Activated CD8-positive, alpha-beta T cell treated with anti-CD3 and anti-CD28 coated beads for 36 hours (primary cell): ENCODE data around the gene CLHC1. TPM values are rescaled to one million over a fixed set of nuclear protein-coding genes. Genes with fewer than 3 reads are reported as not detected.

ENCODE experiments used
- ATAC-seq: fragments of 200-7000 bp; cut with Tn5 transposase; one replicate; pipeline ENCODE4 v1.10.0; 2021; ENCODE audit warnings: mild to moderate bottlenecking, moderate library complexity
- CTCF ChIA-PET: fragments of 350-600 bp; sonication (Branson Sonifier 250); formaldehyde crosslinking; loops from one replicate; lab custom pipeline; 2021; ENCODE audit warnings: antibody characterized with exemption; lab: Charles Lee
- POLR2A ChIA-PET: fragments of 350-600 bp; sonication (Branson Sonifier 250); formaldehyde crosslinking; loops from one replicate; lab custom pipeline; 2021; ENCODE audit warnings: antibody characterized with exemption; lab: Charles Lee
- DNase-seq: peaks from one replicate; pipeline ENCODE4 v3.0.0-alpha.2; 2020
- H3K27ac Mint-ChIP-seq: one replicate; pipeline ENCODE4 v1.8.0; 2021; ENCODE audit warnings: mild to moderate bottlenecking, mixed read lengths
- H3K27me3 Mint-ChIP-seq: one replicate; pipeline ENCODE4 v1.8.0; 2021; ENCODE audit warnings: mixed read lengths
- H3K36me3 Mint-ChIP-seq: one replicate; pipeline ENCODE4 v1.8.0; 2021; ENCODE audit warnings: low read depth, mixed read lengths
- H3K4me1 Mint-ChIP-seq: one replicate; pipeline ENCODE4 v1.8.0; 2021; ENCODE audit warnings: low read depth, mixed read lengths
- H3K4me3 Mint-ChIP-seq: one replicate; pipeline ENCODE4 v1.8.0; 2021; ENCODE audit warnings: mild to moderate bottlenecking, moderate library complexity, mixed read lengths
- H3K9me3 Mint-ChIP-seq: one replicate; pipeline ENCODE4 v1.8.0; 2021; ENCODE audit warnings: mixed read lengths
- intact Hi-C: fragments of 100-400 bp; cut with micrococcal nuclease; formaldehyde crosslinking; loops from one replicate; pipeline ENCODE4 v1.10.0; 2022
- total RNA-seq, 2 experiments: library from RNA; stranded (reverse); gene quantifications; one replicate each; pipeline ENCODE4 v1.2.3, GENCODE V29; 2021
- TF ChIP-seq, protein P1 (sequence below): fragments of 200-600 bp; IDR thresholded peaks from one replicate; pipeline ENCODE4 v1.8.0; 2022; ENCODE audit warnings: antibody characterized with exemption, mild to moderate bottlenecking

Gene CLHC1
- total RNA-seq, 2 experiments from 2014 or later, result 4.2 to 5.6 TPM

DNA sequence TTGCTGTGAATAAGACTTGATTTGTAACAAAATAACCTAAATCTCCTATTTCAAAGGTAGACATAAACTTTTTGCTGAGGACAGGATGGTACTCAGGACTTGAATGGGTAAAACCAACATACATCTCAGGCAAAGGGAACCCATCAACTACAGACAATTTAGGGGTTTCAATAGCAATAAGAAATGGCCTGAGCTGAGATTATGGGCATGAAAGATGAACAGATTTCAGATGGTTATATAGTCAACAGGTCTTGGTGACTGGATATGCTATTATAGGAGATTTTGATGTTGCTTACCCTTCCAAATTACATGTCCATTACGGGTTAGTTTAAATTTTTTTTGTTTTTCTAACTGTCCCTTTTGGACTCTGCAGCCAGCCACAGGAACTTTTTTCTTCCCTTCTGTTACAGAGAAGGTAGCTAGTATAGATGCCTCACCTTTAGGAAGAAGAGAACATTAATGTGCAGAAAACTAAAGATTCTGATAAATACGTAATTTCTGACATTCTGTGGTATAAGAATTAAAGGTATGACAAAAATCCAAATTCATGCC lies 5.0 kb upstream of the CLHC1 start:
- intact Hi-C loops, result no loop called here
- Mint-ChIP-seq H3K27ac (peak overlapping the region; percentile 34), H3K9me3 (no peaks in the 10 kb centered on the region), H3K4me1 (peaks cover 30% of the 10 kb centered on the region), H3K4me3 (no peak overlapping the region), H3K36me3 (peaks cover 51% of the 10 kb centered on the region), H3K27me3 (no peaks in the 10 kb centered on the region)
- DNase-seq, result no peak
- CTCF ChIA-PET, result no interaction called here
- TF ChIP-seq, protein P1, sequence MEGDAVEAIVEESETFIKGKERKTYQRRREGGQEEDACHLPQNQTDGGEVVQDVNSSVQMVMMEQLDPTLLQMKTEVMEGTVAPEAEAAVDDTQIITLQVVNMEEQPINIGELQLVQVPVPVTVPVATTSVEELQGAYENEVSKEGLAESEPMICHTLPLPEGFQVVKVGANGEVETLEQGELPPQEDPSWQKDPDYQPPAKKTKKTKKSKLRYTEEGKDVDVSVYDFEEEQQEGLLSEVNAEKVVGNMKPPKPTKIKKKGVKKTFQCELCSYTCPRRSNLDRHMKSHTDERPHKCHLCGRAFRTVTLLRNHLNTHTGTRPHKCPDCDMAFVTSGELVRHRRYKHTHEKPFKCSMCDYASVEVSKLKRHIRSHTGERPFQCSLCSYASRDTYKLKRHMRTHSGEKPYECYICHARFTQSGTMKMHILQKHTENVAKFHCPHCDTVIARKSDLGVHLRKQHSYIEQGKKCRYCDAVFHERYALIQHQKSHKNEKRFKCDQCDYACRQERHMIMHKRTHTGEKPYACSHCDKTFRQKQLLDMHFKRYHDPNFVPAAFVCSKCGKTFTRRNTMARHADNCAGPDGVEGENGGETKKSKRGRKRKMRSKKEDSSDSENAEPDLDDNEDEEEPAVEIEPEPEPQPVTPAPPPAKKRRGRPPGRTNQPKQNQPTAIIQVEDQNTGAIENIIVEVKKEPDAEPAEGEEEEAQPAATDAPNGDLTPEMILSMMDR, result no peak
- ATAC-seq, result no peak
- POLR2A ChIA-PET, result interaction anchor here (1.1 kb wide), 1 partner anchor 27 kb away, joined by 3 read pairs; no protein-coding TSS in a partner anchor

DNA sequence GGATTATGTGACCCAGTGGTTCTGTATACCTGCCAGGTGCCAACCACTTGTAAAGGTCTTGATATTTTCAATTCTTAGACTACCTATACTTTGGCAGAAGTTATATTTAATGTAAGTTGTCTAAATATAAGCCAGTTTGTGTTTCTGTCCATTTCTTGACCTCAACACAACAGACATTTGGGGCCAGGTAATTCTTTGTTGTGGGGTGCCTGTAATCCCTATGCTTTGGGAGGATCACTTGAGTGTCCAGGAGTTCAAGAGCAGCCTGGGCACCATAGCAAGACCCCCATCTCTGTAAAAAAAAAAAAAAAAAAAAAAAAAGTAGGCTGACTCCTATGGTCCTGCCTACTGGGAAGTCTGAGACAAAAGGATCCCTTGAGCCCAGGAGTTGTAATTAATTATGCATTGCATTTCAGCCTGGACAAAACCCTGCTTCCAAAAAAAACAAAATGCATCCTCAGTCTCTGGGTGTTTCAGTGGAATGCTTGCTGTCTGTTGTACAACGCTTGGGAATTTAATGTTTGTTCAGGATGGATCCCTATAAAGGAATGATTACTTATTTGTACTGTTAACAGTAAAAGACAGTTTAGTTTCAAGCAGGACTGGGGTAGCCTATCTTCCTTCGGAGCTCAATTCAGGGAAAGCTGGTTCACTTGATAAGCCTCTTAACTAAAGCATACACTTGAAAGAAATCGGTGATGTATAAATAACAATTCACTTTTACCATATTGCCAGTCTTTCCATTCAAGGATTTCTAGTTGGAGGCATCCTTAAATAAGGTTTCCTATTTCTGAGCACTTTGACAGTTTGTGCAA lies 3.8 kb upstream of the CLHC1 start:
- Mint-ChIP-seq H3K9me3 (no peaks in the 10 kb centered on the region), H3K4me3 (peak overlapping the region; percentile 90), H3K27ac (peak overlapping the region; percentile 74), H3K27me3 (no peaks in the 10 kb centered on the region), H3K4me1 (peaks cover 34% of the 10 kb centered on the region), H3K36me3 (peaks cover 51% of the 10 kb centered on the region)
- intact Hi-C loops, result no loop called here
- ChIA-PET POLR2A (interaction anchor here (1.5 kb wide), 1 partner anchor 186 kb away, joined by 3 read pairs; the partner anchor contains the start of gene RTN4), CTCF (no interaction called here)
- ATAC-seq (no peak), DNase-seq (no peak)
- TF ChIP-seq, protein P1, result no peak

DNA sequence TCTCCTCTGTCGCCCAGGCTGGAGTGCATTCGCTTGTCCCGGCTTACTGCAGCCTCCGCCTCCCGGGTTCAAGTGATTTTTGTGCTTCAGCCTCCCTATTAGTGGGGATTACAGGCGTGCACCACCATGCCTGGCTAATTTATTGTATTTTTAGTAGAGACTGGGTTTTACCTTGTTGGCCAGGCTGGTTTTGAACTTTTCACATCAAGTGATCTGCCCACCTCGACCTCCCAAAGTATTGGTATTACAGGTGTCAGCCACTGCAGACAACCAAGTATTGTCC lies 1.5 kb upstream of the CLHC1 start:
- H3K36me3 Mint-ChIP-seq, result peaks cover 56% of the 10 kb centered on the region
- ChIA-PET POLR2A (interaction anchor here (0.6 kb wide), 1 partner anchor 1368 kb away, joined by 3 read pairs; no protein-coding TSS in a partner anchor), CTCF (no interaction called here)
- intact Hi-C loops, result no loop called here
- DNase-seq (no peak), ATAC-seq (no peak)
- H3K4me1 Mint-ChIP-seq, result peaks cover 44% of the 10 kb centered on the region
- H3K9me3 Mint-ChIP-seq, result no peaks in the 10 kb centered on the region
- TF ChIP-seq, protein P1, result no peak
- peak overlapping the region; percentile 96 for H3K27ac Mint-ChIP-seq
- H3K27me3 Mint-ChIP-seq, result no peaks in the 10 kb centered on the region
- H3K4me3 Mint-ChIP-seq, result peak overlapping the region; percentile 90

DNA sequence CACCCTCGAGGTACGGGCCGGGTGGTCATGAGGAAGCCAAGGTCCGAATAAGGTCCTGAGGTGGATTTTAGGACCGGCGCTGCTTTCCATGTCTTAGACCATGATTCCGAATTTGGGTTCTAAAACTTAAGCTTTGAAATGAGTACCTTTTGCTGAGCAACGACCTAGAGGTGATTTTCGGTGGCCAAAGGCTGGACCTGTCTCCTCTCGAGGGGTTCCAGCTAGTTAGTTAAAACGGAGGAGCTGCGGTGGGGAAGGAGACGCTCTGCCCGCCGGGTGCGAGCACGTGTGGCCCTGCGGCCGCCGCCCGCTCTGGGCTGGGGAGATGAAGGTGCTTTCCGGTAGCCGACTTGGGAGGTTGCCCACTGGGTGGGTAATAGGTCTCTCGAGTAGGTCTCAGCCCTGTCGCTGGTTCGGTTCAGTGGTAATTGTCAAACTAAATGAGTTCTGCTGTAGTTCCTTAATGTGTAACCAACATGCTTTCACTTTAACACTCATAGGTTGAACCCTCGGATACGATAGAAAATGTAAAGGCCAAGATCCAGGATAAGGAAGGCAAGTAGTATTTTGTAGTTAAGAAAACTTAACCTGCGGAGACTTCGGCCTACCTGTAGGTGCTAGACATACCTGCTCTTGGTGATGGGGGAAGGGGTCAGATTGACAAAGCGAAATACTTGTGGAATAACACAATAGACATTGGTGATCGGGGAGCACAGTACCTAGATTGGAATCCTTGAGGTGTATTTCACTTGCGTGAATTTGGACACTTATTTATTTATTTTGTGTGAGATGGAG lies 967 bp upstream of the CLHC1 start:
- ATAC-seq (peak; percentile 14), DNase-seq (peak; percentile 55)
- ChIA-PET CTCF (interaction anchor here (0.6 kb wide), 1 partner anchor 64 kb away, joined by 3 read pairs; no protein-coding TSS in a partner anchor), POLR2A (interaction anchor here (0.6 to 1.4 kb wide), 10 partner anchors 9 to 384 kb away, joined by 3 to 13 read pairs (median 4); partner anchors contain the start of gene CCDC88A)
- intact Hi-C loops, result no loop called here
- Mint-ChIP-seq H3K27me3 (no peaks in the 10 kb centered on the region), H3K9me3 (no peaks in the 10 kb centered on the region), H3K4me1 (peaks cover 50% of the 10 kb centered on the region), H3K4me3 (peak overlapping the region; percentile 90), H3K27ac (peak overlapping the region; percentile 96), H3K36me3 (peaks cover 58% of the 10 kb centered on the region)
- TF ChIP-seq, protein P1, result no peak
